ENCODE measurements around the gene TSC22D4. TPM values are rescaled to one million over a fixed set of nuclear protein-coding genes. Genes with fewer than 3 reads are reported as not detected.
"Not testable (repeated sequence)": the region's sequence is repeated elsewhere in the genome, so short reads cannot be mapped to it uniquely, and the experiment has no call there.

TSC22D4 gene
- total and polyA plus RNA-seq, 4 experiments from 2014 or later: 30.0 to 154 (median 89.1) TPM

- H3K9me3 ChIP-seq (ENCODE audit: control insufficient read depth in 1 of 2, low read length in 2 of 2); H3K27me3 ChIP-seq (ENCODE audit: insufficient read depth, low read length); H3K27me3 Mint-ChIP-seq; CTCF ChIA-PET (ENCODE audit: partially characterized antibody); DNase-seq; intact Hi-C loops (cut with micrococcal nuclease); H3K4me3 Mint-ChIP-seq; H3K36me3 ChIP-seq (ENCODE audit: insufficient read depth, low read length); H3K4me3 ChIP-seq (ENCODE audit: low read length in 2 of 2); H3K9me3 Mint-ChIP-seq; H3K27ac ChIP-seq (ENCODE audit: low read depth, low read length): not testable (repeated sequence)
- Mint-ChIP-seq H3K4me1 (peaks cover 9 to 24% (median 14%) of the 10 kb centered on the region in 4 donors), H3K36me3 (peaks cover 5 to 16% of the 10 kb centered on the region in 2 donors), H3K27ac (peak overlapping the region in 1 of 7 donors; percentile 27)
- peaks cover 19% of the 10 kb centered on the region for H3K4me1 ChIP-seq (ENCODE audit: insufficient read depth, low read length)
- POLR2A ChIA-PET (ENCODE audit: partially characterized antibody): interaction anchor here (1.3 to 7.0 kb wide), 3 partner anchors 10 to 145 kb away, joined by 4 to 74 read pairs (median 60); partner anchors contain the start of genes FBXO24, LRCH4, MEPCE and ZCWPW1
Observed at GRCh38 chr7:100439244-100439643, 39.8 kb downstream of the TSC22D4 start.

- POLR2A ChIA-PET (ENCODE audit: partially characterized antibody): interaction anchor here (1.3 to 7.0 kb wide), 3 partner anchors 10 to 146 kb away, joined by 4 to 74 read pairs (median 60); partner anchors contain the start of genes FBXO24, LRCH4, MEPCE and ZCWPW1
- peaks cover 23% of the 10 kb centered on the region for H3K4me1 ChIP-seq (ENCODE audit: insufficient read depth, low read length)
- H3K4me3 Mint-ChIP-seq; intact Hi-C loops (cut with micrococcal nuclease); H3K27ac ChIP-seq (ENCODE audit: low read depth, low read length); CTCF ChIA-PET (ENCODE audit: partially characterized antibody); H3K27me3 ChIP-seq (ENCODE audit: insufficient read depth, low read length); H3K27ac Mint-ChIP-seq; H3K27me3 Mint-ChIP-seq; DNase-seq; H3K4me3 ChIP-seq (ENCODE audit: low read length in 2 of 2); H3K9me3 ChIP-seq (ENCODE audit: control insufficient read depth in 1 of 2, low read length in 2 of 2); H3K9me3 Mint-ChIP-seq: not testable (repeated sequence)
- peaks cover 13% of the 10 kb centered on the region for H3K36me3 ChIP-seq (ENCODE audit: insufficient read depth, low read length)
- H3K4me1 Mint-ChIP-seq: peaks cover 12 to 28% (median 18%) of the 10 kb centered on the region in 4 donors
- H3K36me3 Mint-ChIP-seq: peaks cover 10 to 21% of the 10 kb centered on the region in 2 donors
Observed at GRCh38 chr7:100438731-100439130, 40.3 kb downstream of the TSC22D4 start.

- Mint-ChIP-seq H3K36me3 (peaks cover 12 to 27% of the 10 kb centered on the region in 2 donors), H3K27me3 (no peaks in the 10 kb centered on the region), H3K9me3 (peaks cover 0 to 1% (median 0%) of the 10 kb centered on the region in 8 donors), H3K4me1 (peaks cover 15 to 30% (median 22%) of the 10 kb centered on the region in 4 donors), H3K27ac (peak overlapping the region in 3 of 7 donors; percentile 48 to 82 (median 64)), H3K4me3 (peak overlapping the region in 2 of 8 donors; percentile 6 to 26)
- Histone ChIP-seq H3K4me3 (ENCODE audit: low read length in 2 of 2) (no peak overlapping the region), H3K27ac (ENCODE audit: low read depth, low read length) (no peak overlapping the region), H3K27me3 (ENCODE audit: insufficient read depth, low read length) (no peaks in the 10 kb centered on the region), H3K4me1 (ENCODE audit: insufficient read depth, low read length) (peaks cover 27% of the 10 kb centered on the region), H3K9me3 (ENCODE audit: control insufficient read depth in 1 of 2, low read length in 2 of 2) (no peaks in the 10 kb centered on the region), H3K36me3 (ENCODE audit: insufficient read depth, low read length) (peaks cover 17% of the 10 kb centered on the region)
- DNase-seq: no peak
- ChIA-PET POLR2A (ENCODE audit: partially characterized antibody) (interaction anchor here (1.3 to 7.0 kb wide), 4 partner anchors 9 to 146 kb away, joined by 4 to 74 read pairs (median 34); partner anchors contain the start of genes FBXO24, LRCH4, MEPCE and ZCWPW1), CTCF (ENCODE audit: partially characterized antibody) (interaction anchor here (0.7 to 1.2 kb wide), 4 partner anchors 15 to 206 kb away, joined by 3 to 5 read pairs (median 3); no protein-coding TSS in a partner anchor)
- intact Hi-C loops (cut with micrococcal nuclease): no loop called here
Observed at GRCh38 chr7:100438172-100438571, 40.8 kb downstream of the TSC22D4 start.

GRCh38 chr7:100437150-100438100, 41.6 kb downstream of the TSC22D4 start:
- no peaks in the 10 kb centered on the region for H3K9me3 ChIP-seq (ENCODE audit: control insufficient read depth in 1 of 2, low read length in 2 of 2)
- no peak overlapping the region for H3K27ac ChIP-seq (ENCODE audit: low read depth, low read length)
- H3K4me1 Mint-ChIP-seq: peaks cover 16 to 37% (median 26%) of the 10 kb centered on the region in 4 donors
- intact Hi-C loops (cut with micrococcal nuclease): loop anchor here (2.0 kb wide), 1 partner anchor 13 kb away; no protein-coding TSS in a partner anchor
- H3K4me1 ChIP-seq (ENCODE audit: insufficient read depth, low read length): peaks cover 32% of the 10 kb centered on the region
- no peak for DNase-seq
- H3K4me3 Mint-ChIP-seq: peak overlapping the region in 6 of 8 donors; percentile 3 to 96 (median 92)
- peak overlapping the region in 1 of 2 donors; percentile 95 for H3K4me3 ChIP-seq (ENCODE audit: low read length in 2 of 2)
- H3K27me3 ChIP-seq (ENCODE audit: insufficient read depth, low read length): no peaks in the 10 kb centered on the region
- H3K27me3 Mint-ChIP-seq: no peaks in the 10 kb centered on the region
- peaks cover 12 to 34% of the 10 kb centered on the region in 2 donors for H3K36me3 Mint-ChIP-seq
- ChIA-PET POLR2A (ENCODE audit: partially characterized antibody) (interaction anchor here (0.7 to 7.0 kb wide), 21 partner anchors 7 to 415 kb away, joined by 3 to 74 read pairs (median 7); partner anchors contain the start of genes FBXO24, GNB2, LRCH4 and MEPCE), CTCF (ENCODE audit: partially characterized antibody) (interaction anchor here (0.7 to 1.2 kb wide), 8 partner anchors 13 to 268 kb away, joined by 3 to 5 read pairs (median 3); partner anchors contain the start of gene POP7)
- peaks cover 20% of the 10 kb centered on the region for H3K36me3 ChIP-seq (ENCODE audit: insufficient read depth, low read length)
- peaks cover 0 to 1% (median 0%) of the 10 kb centered on the region in 8 donors for H3K9me3 Mint-ChIP-seq
- H3K27ac Mint-ChIP-seq: peak overlapping the region in 4 of 7 donors; percentile 47 to 99 (median 97)

GRCh38 chr7:100435401-100436304, 43.4 kb downstream of the TSC22D4 start:
- Mint-ChIP-seq H3K36me3 (peaks cover 12 to 45% of the 10 kb centered on the region in 2 donors), H3K4me3 (peak overlapping the region; percentile 85 to 95 (median 92)), H3K27ac (peak overlapping the region; percentile 81 to 99 (median 94)), H3K4me1 (peaks cover 24 to 55% (median 40%) of the 10 kb centered on the region in 4 donors), H3K9me3 (peaks cover 0 to 1% (median 0%) of the 10 kb centered on the region in 8 donors), H3K27me3 (no peaks in the 10 kb centered on the region)
- H3K4me1 ChIP-seq (ENCODE audit: insufficient read depth, low read length): peaks cover 49% of the 10 kb centered on the region
- DNase-seq: peak; percentile 46 to 58 (median 53)
- ChIA-PET CTCF (ENCODE audit: partially characterized antibody) (interaction anchor here (0.6 to 2.7 kb wide), 6 partner anchors 15 to 256 kb away, joined by 3 to 8 read pairs (median 4); partner anchors contain the start of genes FBXO24 and LRCH4), POLR2A (ENCODE audit: partially characterized antibody) (interaction anchor here (0.6 to 7.0 kb wide), 24 partner anchors 7 to 386 kb away, joined by 3 to 74 read pairs (median 6); partner anchors contain the start of genes FBXO24, LAMTOR4, LRCH4 and MEPCE)
- no peaks in the 10 kb centered on the region for H3K9me3 ChIP-seq (ENCODE audit: control insufficient read depth in 1 of 2, low read length in 2 of 2)
- intact Hi-C loops (cut with micrococcal nuclease): loop anchor here (1.0 to 2.0 kb wide), 3 partner anchors 7 to 44 kb away; partner anchors contain the start of genes TSC22D4 and ZCWPW1
- H3K27ac ChIP-seq (ENCODE audit: low read depth, low read length): peak overlapping the region; percentile 92
- no peaks in the 10 kb centered on the region for H3K27me3 ChIP-seq (ENCODE audit: insufficient read depth, low read length)
- peak overlapping the region; percentile 78 to 95 for H3K4me3 ChIP-seq (ENCODE audit: low read length in 2 of 2)
- peaks cover 22% of the 10 kb centered on the region for H3K36me3 ChIP-seq (ENCODE audit: insufficient read depth, low read length)
